ENCODE results near the gene TAOK3. TPM values are rescaled to one million over a fixed set of nuclear protein-coding genes. Genes with fewer than 3 reads are reported as not detected.
A peak's percentile ranks its signal among the peaks of the same experiment; 100 is the strongest.
"Not testable (repeated sequence)": the region's sequence is repeated elsewhere in the genome, so short reads cannot be mapped to it uniquely, and the experiment has no call there.

TAOK3 gene
- polyA plus RNA-seq, 1 experiment, result 56.4 TPM

GRCh38 chr12:118409834-118410233 is 37.1 kb upstream of the TAOK3 start:
- no peak for TF ChIP-seq CTCF (IDR thresholded peaks at IDR 0.05; ENCODE audit: low read depth, low read length)
- POLR2A ChIA-PET, result no interaction called here
- Histone ChIP-seq H3K27me3 (ENCODE audit: control insufficient read depth, insufficient read depth, low read length) (no peaks in the 10 kb centered on the region), H3K9me3 (ENCODE audit: control insufficient read depth, insufficient read depth, low read length) (no peaks in the 10 kb centered on the region), H3K27ac (ENCODE audit: low read depth, low read length) (no peak overlapping the region), H3K4me3 (ENCODE audit: low read depth, low read length) (no peak overlapping the region)
- CTCF ChIA-PET, result interaction anchor here (0.6 to 1.1 kb wide), 2 partner anchors 31 to 239 kb away, joined by 3 to 4 read pairs; no protein-coding TSS in a partner anchor
- DNase-seq (ENCODE audit: low read depth, low spot score), result no peak

GRCh38 chr12:118408241-118408640 is 35.5 kb upstream of the TAOK3 start:
- DNase-seq (ENCODE audit: low read depth, low spot score); H3K9me3 ChIP-seq (ENCODE audit: control insufficient read depth, insufficient read depth, low read length); H3K4me3 ChIP-seq (ENCODE audit: low read depth, low read length); H3K27ac ChIP-seq (ENCODE audit: low read depth, low read length); H3K27me3 ChIP-seq (ENCODE audit: control insufficient read depth, insufficient read depth, low read length); POLR2A ChIA-PET: not testable (repeated sequence)
- CTCF ChIA-PET, result interaction anchor here (6.6 kb wide), 1 partner anchor 1005 kb away, joined by 45 read pairs; no protein-coding TSS in a partner anchor

DNA sequence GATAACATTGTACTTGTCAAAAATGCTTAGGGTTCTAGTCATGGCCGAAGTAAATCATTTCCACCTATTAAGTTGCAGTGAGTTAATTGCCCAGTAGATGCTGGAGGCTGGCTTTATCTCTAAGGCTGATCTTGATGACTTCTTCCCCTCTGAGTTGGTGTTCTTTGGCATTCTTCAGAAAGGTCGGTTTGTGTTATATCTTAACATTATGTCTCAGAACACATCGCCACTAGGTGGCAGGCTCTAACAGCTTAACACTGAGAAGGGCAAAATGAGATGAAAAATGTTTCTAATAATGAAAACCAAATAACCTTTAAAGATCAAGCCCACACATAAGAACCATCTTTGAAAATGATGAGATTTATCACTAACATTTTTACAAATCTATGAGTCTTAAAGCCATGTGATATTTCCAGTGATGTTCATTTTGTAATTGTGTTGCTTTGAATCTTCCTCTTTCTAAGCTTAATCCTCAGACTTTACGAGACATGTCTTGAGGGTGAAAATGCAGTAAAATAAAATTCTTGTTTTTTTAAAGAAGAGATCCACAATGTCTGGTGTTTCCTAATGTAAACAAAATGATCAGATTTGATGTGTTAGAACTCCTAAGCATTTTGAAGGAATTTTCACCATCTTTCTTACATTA is 32.3 kb upstream of the TAOK3 start:
- peak; percentile 27 for DNase-seq (ENCODE audit: low read depth, low spot score)
- POLR2A ChIA-PET, result no interaction called here
- Histone ChIP-seq H3K9me3 (ENCODE audit: control insufficient read depth, insufficient read depth, low read length) (no peaks in the 10 kb centered on the region), H3K4me3 (ENCODE audit: low read depth, low read length) (no peak overlapping the region), H3K27ac (ENCODE audit: low read depth, low read length) (no peak overlapping the region), H3K27me3 (ENCODE audit: control insufficient read depth, insufficient read depth, low read length) (no peaks in the 10 kb centered on the region)
- TF ChIP-seq CTCF (IDR thresholded peaks at IDR 0.05; ENCODE audit: low read depth, low read length), result peak; percentile 78
- CTCF ChIA-PET, result interaction anchor here (0.6 to 6.6 kb wide), 18 partner anchors 9 to 1143 kb away, joined by 3 to 49 read pairs (median 3); partner anchors contain the start of genes SUDS3 and TAOK3

- Histone ChIP-seq H3K4me3 (ENCODE audit: low read depth, low read length) (no peak overlapping the region), H3K27ac (ENCODE audit: low read depth, low read length) (peak overlapping the region; percentile 3), H3K27me3 (ENCODE audit: control insufficient read depth, insufficient read depth, low read length) (no peaks in the 10 kb centered on the region), H3K9me3 (ENCODE audit: control insufficient read depth, insufficient read depth, low read length) (no peaks in the 10 kb centered on the region)
- ChIA-PET POLR2A (no interaction called here), CTCF (interaction anchor here (1.2 to 7.1 kb wide), 4 partner anchors 25 to 1265 kb away, joined by 3 to 45 read pairs (median 24); partner anchors contain the start of gene SUDS3)
- DNase-seq (ENCODE audit: low read depth, low spot score), result peak; percentile 60
- TF ChIP-seq CTCF (IDR thresholded peaks at IDR 0.05; ENCODE audit: low read depth, low read length), result no peak
Observed at GRCh38 chr12:118402251-118402650, 29.5 kb upstream of the TAOK3 start.

DNA sequence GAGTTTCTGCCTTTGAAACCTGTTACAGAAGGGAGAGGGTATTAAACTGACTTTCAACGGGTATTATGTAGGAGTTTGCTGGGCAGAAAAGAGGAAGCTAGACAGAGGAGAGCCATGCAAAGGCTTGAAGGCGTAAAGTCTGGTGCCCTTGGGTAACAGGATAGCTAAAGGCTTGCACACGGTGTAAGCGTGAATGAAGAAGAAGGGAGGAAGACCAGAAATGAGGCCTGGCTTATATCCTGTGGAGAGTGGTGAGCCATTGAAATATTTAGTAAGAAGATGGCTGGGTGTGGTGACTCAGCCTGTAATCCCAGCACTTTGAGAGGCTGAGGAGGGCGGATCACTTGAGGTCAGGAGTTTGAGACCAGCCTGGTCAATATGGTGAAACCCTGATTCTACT is 26.2 kb upstream of the TAOK3 start:
- Histone ChIP-seq H3K27me3 (ENCODE audit: control insufficient read depth, insufficient read depth, low read length) (no peaks in the 10 kb centered on the region), H3K27ac (ENCODE audit: low read depth, low read length) (no peak overlapping the region), H3K4me3 (ENCODE audit: low read depth, low read length) (no peak overlapping the region), H3K9me3 (ENCODE audit: control insufficient read depth, insufficient read depth, low read length) (no peaks in the 10 kb centered on the region)
- no peak for TF ChIP-seq CTCF (IDR thresholded peaks at IDR 0.05; ENCODE audit: low read depth, low read length)
- CTCF ChIA-PET, result interaction anchor here (1.3 to 7.1 kb wide), 2 partner anchors 22 to 217 kb away, joined by 3 to 41 read pairs; partner anchors contain the start of gene SUDS3
- DNase-seq (ENCODE audit: low read depth, low spot score), result no peak
- POLR2A ChIA-PET, result no interaction called here
